Sigmoid colon (tissue), 4 donors: ENCODE measurements around the gene ACBD3.

Source experiments
- POLR2AphosphoS5 ChIP-seq, 4 donors: sonication (generic); formaldehyde crosslinking; IDR thresholded peaks; one replicate each; pipeline ENCODE4 v1.6.1; 2017; ENCODE audit warnings: antibody characterized with exemption in 4 of 4
- TF ChIP-seq, protein P1 (sequence below), 4 experiments: fragments of 450-650 bp in 3 of 4; fragments of 200-600 bp in 1 of 4; IDR thresholded peaks; one replicate each; pipeline ENCODE4 v1.5.1; 2016 to 2019; ENCODE audit warnings: antibody characterized with exemption in 4 of 4, mild to moderate bottlenecking in 3 of 4, moderate library complexity in 2 of 4

DNA sequence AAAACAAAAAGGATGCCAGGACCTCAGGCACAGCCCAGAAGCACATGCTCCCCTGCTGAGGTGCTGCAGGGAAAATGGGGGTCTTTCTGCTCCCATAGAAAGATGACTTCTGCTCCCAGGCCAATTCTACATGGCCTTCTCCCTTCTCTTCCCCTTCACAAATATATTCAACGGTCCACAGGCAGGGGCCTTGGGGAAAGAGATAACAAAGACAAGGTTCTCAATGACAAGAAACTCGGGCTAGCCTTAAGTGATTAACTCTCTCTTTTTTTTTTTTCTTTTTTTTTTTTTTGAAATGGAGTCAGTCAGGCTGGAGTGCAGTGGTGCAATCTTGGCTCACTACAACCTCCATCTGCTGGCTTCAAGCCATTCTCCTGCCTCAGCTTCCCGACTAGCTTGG lies 69.9 kb downstream of the ACBD3 start:
- no peak for TF ChIP-seq POLR2AphosphoS5 (IDR thresholded peaks at IDR 0.05)
- TF ChIP-seq, protein P1, sequence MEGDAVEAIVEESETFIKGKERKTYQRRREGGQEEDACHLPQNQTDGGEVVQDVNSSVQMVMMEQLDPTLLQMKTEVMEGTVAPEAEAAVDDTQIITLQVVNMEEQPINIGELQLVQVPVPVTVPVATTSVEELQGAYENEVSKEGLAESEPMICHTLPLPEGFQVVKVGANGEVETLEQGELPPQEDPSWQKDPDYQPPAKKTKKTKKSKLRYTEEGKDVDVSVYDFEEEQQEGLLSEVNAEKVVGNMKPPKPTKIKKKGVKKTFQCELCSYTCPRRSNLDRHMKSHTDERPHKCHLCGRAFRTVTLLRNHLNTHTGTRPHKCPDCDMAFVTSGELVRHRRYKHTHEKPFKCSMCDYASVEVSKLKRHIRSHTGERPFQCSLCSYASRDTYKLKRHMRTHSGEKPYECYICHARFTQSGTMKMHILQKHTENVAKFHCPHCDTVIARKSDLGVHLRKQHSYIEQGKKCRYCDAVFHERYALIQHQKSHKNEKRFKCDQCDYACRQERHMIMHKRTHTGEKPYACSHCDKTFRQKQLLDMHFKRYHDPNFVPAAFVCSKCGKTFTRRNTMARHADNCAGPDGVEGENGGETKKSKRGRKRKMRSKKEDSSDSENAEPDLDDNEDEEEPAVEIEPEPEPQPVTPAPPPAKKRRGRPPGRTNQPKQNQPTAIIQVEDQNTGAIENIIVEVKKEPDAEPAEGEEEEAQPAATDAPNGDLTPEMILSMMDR (IDR thresholded peaks at IDR 0.05) = no peak
